Stimulated activated CD8-positive, alpha-beta memory T cell treated with anti-CD3 and anti-CD28 coated beads, Interleukin-7, amount 100 ng/mL, for 4 hours (primary cell): ENCODE data around the gene FBXO31.
"Not testable (repeated sequence)": the region's sequence is repeated elsewhere in the genome, so short reads cannot be mapped to it uniquely, and the experiment has no call there.

ENCODE experiments used
- DNase-seq, 2 donors: peaks; one replicate each; pipeline ENCODE4 v3.0.0-alpha.2; 2020; ENCODE audit warnings: low read depth in 2 of 2

Gene FBXO31

DNA sequence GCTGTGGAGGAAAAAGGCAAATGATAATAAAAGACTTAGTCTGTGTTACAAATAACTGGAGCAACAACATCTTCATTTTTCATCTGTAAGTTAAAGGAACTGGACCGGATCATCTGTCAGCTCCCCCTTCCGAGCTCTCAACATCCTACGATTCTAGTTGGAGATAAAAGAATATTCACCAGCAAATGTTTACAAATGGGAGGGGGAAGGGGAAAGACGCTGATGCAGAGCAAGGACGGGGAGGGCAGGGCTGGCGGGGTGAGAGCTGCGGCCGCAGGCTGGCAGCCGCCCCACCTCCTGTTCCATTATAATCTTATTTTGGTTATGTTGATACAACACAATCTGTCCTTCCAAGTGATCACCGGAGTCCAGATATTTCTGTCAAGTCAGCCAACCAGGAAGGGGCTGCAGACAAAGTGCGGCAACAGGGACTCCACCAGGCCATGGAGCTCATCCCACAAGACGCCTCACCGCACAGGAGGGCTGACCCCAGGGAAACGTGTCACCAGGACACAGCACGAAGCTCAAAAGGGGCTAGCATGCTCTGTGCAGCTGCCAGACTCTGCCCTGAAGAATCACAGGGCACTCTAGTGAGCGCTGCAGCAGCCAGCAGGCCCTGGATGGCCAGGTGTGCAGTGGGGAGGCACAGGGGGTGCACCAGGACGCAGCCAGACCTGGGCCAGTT lies 19.7 kb downstream of the FBXO31 start:
- DNase-seq, result no peak

DNA sequence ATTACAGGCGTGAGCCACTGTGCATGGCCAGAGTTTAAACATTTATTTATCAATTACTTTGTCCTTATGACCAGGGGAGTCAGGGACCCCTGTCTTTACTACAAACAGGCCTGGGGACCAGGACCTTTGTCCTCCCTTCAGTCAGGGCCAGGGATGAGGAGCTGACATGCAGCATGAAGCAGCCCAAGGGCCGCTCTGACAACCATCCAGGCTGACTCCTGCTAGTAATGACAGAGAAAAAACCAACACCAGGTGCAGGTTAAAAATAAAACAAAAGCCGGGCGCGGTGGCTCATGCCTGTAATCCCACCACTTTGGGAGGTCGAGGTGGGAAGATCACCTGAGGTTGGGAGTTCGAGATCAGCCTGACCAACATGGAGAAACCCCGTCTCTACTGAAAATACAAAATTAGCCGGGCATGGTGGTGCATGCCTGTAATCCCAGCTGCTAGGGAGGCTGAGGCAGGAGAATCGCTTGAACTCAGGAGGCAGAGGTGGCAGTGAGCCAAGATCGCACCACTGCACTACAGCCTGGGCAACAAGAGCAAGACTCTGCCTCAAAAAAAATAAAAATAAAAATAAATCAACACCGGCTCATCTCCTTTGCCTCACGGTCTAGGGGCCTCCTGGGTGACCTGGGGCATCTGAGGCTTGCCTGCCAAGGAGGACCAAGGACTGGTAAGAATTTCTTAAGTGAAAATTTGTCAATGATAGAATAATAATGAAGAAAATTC lies 20.6 kb downstream of the FBXO31 start:
- DNase-seq, result not testable (repeated sequence)

DNA sequence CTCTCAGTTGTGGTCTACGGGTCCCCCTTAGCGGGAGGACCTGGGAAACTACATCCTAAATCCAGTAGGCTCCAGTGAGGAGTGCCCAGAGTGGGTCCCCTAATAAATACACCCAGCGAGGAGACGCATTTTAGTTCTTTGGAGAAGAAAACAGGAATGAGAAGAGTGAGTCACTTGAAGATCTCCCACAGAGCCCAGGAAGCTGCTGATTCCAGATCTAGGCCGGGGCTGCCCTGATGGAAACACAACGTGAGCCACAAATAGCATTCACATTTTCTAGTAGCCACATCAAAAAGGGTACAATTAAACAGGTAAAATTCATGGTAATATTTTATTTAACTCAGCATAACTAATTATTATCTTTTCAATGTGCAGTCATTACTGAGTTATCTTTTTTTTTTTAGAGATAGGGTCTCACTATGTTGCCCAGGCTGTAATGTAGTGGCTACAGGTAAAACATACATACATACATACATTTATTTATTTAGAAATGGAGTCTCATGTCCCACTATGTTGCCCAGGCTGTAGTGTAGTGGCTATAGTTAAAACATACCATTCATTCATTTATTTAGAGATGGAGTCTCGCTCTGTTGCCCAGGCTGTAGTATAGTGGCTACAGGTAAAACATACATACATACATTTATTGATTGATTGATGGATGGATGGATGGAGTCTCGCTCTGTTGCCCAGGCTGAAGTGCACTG lies 21.5 kb downstream of the FBXO31 start:
- no peak for DNase-seq

DNA sequence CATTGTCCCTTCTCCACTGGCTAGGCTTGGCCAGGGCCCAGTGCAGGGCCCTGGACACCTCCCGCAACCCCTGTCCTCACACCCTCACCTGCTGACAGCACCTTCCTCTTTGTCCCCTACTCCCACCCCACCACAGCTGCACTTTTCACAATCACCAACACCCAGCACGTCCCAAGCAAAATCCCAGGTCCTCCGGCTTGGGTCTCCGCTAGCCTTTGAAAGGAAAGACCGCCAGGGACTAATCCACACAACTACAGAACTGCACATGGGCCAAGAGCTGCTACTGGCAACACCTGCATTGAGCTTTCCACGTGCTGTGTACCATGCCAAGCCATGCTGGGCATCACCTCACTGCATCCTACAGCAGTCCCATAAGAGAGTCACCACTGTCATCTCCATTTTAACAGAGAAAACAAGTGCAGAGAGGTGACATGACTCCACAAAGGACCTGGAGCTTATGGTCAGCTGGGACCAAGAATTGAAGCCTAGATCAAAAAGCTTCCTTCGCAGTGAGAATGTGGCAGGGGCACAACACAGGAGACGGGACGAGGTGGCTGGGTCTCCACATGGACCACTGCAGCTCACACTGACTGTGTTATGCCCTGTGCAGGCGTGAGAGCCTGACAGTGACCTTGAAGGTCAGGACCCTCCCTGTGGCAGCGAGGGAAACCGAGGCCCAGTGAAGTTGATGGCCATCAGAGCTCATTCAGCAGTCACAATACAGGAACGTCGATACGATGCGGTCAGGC lies 22.5 kb downstream of the FBXO31 start:
- no peak for DNase-seq

DNA sequence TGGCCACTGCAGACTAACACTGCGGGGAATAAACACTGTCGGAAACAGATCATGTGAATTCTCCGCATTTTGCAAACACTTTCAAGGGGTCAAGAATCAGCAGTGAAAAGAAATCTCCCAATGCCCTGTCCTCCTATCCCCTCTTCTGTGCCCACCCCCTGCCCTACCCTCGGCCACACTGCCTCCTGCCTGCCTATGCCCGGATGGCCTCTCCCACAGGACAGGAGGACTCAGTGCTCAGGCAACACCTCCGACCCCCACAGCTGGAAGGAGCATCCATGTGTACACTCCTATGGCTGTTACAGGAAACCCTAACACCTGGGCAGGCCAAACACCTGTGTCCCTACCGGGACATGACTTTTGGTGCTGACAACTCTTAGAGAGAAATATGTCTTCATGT lies 24.5 kb downstream of the FBXO31 start:
- DNase-seq, result no peak

DNA sequence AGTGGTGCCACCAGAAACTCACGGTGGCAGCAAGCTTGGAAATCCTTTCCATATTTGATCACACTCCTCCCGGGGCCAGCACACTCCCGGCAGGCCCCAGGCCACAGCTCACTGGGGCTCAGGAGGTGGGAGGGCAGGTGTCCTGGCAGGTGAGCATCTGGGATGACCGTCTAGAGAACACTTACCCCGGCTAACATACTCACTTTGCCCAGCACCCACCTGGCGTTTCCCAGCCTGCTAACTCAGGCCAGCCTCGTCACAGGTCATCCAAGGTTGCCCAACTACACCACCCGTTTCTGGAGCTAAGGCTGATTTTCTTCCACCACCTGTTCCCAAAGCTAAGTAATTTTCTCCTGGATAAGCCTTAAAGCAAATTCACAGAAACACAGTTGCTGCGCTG lies 24.9 kb downstream of the FBXO31 start:
- DNase-seq, result no peak

DNA sequence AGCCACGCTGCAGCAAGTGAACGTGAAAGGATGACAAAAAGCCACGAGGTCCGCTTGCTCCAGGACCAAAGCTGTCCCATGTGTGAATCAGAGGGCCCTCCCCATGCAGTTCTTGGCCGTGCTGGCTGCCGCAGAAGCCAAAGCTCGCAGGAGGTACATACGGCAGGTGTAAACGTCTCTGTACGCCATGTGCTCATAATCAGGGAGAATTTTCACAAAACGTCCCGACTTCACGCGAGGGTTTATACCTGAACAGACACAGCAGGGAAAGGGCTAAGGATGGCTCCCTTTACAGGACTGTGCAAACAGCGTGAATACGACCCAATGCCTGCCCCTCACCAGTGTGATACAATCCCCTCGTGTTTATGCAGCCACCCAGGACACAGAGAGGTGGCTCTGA lies 25.3 kb downstream of the FBXO31 start:
- no peak for DNase-seq

DNA sequence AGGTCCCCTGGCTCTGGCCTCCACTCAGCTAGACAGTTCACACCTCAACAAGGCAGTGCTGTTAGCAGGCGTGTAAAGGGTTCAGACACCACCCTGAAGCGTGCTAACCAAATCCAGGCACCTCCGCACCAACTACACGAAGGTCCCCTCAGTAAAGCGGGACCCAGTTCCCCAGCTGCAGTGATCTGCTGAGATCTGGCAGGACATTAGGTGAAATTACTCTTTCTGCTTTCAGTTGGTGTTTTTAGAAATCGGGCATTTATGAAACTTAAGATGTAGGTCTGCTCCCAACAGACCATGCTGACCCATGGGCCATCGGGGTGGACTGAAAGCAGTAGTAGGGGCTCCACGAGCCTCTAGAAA lies 27.1 kb downstream of the FBXO31 start:
- DNase-seq, result no peak

DNA sequence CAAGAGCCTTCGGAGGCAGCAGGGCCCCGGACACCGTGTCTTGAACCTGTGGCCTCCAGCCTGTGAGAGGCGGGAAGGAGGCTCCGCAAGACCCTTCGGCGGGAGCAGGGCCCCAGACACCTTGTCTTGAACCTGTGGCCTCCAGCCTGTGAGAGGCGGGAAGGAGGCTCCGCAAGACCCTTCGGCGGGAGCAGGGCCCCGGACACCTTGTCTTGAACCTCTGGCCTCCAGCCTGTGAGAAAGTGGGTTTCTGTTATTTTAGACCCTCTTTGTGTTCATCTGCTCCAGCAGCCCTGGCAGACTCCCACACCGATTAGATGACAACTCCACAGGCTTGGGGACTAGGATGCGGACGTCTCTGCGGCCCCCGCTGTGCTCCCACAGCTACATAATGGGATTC lies 30.0 kb downstream of the FBXO31 start:
- no peak for DNase-seq

DNA sequence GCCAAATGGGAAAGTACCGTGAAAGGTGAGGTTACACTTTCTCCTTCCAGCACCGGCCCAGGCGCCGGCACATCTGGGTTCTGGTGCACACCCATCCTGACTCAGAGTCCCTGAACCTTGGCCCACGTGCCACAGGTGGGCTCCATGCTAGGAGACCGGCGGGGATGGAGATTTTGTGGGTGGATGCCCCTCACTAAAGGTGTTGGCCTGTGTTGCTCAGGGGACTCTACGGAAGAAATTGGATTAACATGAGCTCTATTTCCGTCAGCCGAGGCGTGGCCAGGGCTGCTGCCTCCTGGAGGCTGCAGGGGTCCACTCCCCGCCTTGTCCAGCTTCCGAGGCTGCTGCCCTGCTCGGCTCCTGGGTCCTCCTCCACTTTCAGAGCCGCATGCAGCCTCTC lies 30.8 kb downstream of the FBXO31 start:
- DNase-seq, result no peak

DNA sequence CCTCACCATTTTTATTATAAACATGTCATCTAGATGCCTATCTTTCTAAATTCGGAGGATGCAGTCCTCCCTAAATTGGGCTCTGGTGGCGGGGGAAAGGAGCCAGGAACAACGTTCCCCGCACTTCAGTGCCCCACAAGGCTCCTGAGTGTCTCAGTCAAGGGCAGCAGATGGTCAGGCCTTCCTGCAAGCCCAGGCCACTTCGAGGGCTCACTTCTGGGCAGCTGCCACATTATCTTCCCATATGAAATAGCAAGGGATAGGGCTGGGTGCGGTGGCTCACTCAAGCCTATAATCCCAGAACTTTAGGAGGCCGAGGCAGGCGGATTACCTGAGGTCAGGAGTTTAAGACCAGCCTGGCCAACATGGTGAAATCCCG lies 32.3 kb downstream of the FBXO31 start:
- no peak for DNase-seq

DNA sequence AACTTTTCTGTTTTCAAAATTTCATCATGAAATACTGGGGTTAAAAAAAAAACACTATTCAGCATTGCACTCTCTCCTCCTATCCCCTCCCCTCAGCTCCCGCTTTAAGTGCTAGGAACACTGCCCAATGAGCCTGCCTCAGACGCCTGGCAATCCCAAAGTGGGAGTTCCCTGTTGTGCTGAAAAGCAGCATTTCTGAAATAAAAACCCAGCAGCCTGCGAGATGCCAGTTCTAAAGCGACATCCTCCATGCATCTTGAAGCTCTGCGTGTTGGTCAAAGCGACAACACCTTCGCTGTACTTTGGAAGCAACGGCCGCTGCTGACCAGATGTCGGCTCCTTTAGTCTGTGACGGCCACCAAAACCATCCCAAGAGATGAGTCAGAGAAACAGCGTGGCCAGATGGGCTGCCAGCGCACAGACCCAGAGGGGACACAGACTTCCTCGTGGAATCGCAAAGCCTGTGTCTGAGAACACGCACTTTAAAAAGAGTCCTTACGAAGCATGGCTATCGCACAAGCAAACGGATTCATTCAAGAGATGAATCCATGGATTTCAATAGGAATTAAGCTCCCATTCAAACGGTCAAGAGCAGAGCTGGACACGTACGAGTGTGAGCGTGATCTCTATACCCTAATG lies 32.8 kb downstream of the FBXO31 start:
- DNase-seq, result no peak

DNA sequence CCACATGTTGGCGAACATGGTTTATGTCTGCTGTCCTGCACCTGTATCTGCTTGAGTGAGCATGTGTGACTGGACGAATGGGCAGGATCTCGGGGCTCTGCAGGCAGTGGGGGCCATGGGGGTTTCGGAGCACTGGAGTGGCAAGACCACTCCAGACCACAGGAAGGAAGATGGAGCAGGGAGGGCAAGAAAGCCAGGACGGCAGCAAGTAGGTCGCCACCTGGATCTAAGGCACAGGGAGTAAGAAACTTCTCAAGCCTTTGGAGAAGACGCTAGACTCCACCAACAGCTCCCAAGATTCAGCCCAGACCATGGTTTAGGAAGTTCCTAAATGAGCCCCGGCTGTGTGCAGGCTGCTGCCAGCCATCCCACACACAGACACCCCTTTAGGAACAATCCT lies 33.5 kb downstream of the FBXO31 start:
- DNase-seq, result no peak

DNA sequence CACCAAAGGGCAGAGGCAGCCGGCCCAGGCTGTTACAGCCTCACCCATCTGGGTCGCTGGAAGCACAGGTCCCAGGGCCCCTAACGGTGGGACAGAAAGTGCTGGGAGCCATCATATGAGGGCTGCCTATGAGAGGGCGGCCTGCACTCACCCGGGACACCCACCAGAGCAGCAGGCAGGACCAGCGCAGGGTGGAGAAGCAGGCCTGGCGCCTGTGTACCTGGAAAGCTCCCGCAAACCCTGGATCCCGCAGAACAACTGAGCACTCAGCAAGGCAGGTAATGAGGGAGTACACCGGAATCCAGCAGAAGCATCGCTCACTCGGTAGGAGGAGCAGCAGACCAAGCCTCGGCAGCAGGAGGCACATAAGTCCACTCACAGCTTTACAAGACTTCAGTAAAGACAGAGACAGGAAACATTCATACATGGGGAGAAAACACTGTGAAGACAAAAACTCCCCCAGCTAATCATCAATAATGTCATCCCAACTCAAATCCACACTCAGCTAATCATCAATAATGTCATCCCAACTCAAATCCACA lies 34.9 kb downstream of the FBXO31 start:
- no peak for DNase-seq

DNA sequence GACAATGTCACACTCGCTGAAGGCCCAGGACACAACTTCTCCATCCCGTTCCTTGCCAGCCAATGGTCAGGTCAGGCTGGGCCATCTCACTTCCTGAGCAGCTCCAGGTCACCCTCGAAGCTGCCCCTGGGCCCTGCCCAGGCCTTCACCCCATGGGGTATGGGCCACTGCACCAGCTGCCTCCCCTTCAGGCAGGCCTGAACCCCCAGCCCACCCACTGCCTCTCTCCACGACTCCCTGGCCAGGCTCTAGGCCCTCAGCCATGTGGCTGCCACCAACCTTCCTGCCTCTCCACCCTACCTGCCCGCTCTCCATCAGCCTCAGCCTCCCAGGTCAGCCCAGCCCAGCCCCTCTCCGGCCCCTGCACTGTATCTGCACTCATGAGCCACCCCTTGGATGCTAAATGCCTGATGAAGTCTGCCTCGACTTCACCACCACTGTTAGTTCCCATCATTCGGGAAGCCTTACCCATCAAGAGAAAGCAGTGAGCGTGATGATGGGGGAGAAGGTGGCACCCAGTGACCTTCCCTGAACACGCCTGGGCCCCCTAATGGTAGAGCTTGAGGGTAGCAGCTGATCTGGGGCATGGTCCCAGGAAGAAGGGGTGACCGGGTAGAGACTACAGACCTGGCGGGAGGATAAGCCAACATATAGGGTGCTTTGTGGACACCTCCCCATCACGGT lies 35.5 kb downstream of the FBXO31 start:
- DNase-seq, result no peak

DNA sequence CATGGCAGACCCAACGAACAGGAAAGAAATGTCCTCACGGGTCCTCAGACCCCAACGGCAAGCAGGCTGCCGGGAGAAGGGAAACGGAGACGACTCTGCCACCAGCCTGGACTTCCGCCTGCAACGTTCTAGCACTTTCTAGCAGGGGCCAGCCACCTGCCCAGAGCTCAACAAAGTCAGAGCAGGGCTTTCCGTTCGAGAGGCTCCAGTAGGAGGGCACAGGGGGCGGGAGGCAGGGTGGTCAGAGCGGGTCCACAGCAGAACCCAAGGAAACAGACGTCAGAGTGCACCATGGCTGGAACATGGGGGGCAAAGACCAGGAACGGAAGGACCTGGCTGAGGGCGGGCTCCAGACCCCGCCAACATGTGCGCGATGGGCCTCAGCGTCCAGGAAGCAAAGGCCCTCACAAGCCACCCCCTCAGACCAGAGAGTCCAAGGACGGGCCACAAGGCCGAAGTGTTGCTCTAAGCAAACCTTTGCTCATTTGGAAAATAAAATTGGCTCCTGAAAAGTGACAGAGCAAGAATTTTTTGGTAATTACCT lies 37.0 kb downstream of the FBXO31 start:
- no peak for DNase-seq

DNA sequence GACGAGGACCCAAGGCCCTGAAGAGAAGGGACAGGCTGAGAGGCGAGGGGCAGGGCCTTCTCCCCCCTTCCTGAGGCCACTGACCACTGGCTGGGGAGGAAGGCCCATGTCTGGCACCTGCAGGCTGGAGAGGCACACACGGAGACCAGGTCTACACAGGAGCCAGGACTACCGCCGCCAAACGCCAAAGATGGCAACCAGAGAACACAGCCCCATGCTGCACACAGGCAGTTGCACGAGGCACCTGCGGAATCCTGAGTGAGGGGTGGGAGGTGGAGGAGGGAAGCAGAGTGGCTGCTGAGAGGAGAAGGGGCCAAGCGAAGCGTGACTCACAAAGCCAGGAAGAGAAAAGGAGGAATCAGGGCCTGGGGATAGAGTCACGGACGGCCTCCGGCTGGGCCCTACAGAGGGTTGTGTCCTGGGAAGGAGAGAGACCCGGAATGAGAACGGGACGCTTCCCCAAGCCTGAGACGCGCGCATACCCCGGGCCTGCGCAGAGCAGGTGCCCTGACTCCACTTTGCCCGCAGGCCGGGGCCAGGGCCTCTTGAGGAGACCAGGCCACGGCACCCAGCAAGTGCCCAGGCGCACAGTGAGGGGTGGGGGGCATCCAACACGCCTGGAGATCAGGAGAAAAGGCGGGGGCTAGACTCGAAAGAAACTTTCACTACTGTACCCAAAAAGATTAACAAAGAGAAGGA lies 37.7 kb downstream of the FBXO31 start:
- no peak for DNase-seq

DNA sequence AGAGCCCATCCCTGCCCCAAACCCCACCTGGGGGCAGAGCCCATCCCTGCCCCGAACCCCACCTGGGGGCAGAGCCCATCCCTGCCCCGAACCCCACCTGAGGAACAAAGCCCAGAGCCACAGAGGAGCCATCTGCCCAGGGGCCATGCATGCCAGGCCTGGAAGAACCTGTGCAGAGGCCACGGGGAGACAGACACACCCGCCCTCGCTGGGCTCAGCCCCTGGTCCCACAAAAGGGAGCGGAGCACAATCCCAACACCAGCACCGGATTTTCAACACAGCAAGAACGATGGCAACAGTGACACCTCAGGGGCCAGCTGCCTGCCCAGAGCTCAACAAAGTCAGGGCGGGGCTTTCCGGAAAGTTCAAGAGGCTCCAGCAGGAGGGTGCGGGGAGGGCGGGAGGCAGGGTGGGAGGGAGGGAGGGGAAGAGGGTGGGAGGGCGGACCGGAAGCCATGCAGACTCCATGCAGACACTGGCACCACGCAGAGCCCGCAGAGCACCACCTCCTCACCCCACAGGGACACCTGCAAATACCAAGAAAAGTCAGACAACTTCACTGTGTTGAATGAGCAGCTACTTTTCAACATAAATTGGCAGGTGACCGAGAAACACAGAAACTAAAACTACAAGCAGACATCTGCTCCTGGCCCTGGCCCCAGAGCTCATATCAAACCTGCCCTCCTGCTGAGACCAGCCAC lies 38.5 kb downstream of the FBXO31 start:
- DNase-seq, result peak; percentile 24 to 53

DNA sequence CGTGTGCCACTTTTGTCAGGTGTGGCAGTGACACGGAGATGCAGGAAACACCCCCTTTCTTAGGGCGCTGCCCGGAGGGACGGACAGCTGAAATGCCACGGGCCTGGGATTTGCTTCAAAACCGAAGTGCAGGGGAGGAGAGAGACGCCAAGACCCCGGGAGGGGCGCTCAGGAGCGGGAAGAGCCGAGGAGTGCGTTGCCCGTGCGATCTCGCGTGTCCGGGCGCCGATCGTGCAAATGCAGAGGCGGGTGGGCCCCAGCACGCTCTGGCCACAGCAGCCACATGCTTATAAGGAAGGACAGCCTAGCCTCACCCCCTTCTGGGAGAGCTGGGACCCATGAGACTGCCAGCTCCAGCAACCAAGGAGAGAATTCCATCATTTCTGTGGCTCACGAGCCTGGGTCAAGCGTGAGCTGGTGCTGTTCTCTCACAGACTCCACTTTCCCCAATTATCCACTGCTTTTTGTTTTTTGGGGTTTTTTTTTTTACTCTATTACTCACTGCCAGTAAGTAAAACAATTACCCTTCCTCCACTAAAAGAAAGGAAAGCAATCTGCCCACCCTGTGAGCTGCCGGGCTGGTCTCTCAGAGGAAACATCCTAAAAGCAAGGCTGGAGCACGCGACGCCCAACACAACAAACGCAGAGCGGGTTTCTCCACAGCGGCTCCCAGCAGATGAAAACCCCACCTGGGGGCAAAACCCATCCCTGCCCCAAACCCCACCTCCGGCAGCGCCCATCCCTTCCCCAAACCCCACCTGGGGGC lies 39.2 kb downstream of the FBXO31 start:
- no peak for DNase-seq
